HepG2 (cell line): ENCODE data around the gene BAZ2A. TPM values are rescaled to one million over a fixed set of nuclear protein-coding genes. Genes with fewer than 3 reads are reported as not detected.
"Not testable (repeated sequence)": the region's sequence is repeated elsewhere in the genome, so short reads cannot be mapped to it uniquely, and the experiment has no call there.

Experiments used
- ATAC-seq: fragments of 200-7000 bp; cut with Tn5 transposase; 3 replicates; pipeline ENCODE4 v1.9.1; 2020; ENCODE audit warnings: mild to moderate bottlenecking, moderate library complexity
- BruUV-seq: library from RNA; stranded (reverse); fragments of 400-500 nt; replicated peaks from 2 replicates; lab custom pipeline; 2021; lab: Mats Ljungman, UMichigan
- CTCF ChIA-PET: fragments of 300-600 bp; formaldehyde crosslinking; extraction: SDS; loops from one replicate; lab custom pipeline; 2021; ENCODE audit warnings: low total read pairs, inconsistent platforms, low intra/inter-chr PET ratio; lab: Yijun Ruan, JAX
- POLR2A ChIA-PET: fragments of 350-600 bp; sonication (Branson Sonifier 250); formaldehyde crosslinking; loops from one replicate; lab custom pipeline; 2020; ENCODE audit warnings: antibody characterized with exemption, inconsistent platforms; lab: Yijun Ruan, JAX
- DNase-seq: peaks from one replicate; pipeline ENCODE4 v3.0.0-alpha.2; 2015; ENCODE audit warnings: low spot score
- FAIRE-seq: peaks from 3 replicates; lab custom pipeline; 2011; peaks lifted over from hg19 to GRCh38; lab: Jason Lieb, UNC
- H2AFZ ChIP-seq: one replicate; pipeline ENCODE4 v1.6.1; 2011; ENCODE audit warnings: low read length, inconsistent platforms
- H3K27ac ChIP-seq: fragments of 300-600 bp; 3 replicates; pipeline ENCODE4 v1.8.0; 2011; ENCODE audit warnings: mixed run types, mild to moderate bottlenecking, mixed read lengths, low read length, inconsistent platforms; ENCODE audit not compliant: insufficient read depth; ENCODE audit errors: extremely low read length
- H3K27me3 ChIP-seq, 2 experiments: fragments of 200-600 bp in 1 of 2; 2 replicates in 1 of 2; 3 replicates in 1 of 2; pipeline versions ENCODE4 v1.6.0 to v1.8.0; 2011; ENCODE audit warnings: low read length in 2 of 2, mild to moderate bottlenecking in 2 of 2, moderate library complexity in 2 of 2, inconsistent platforms in 1 of 2; ENCODE audit not compliant: insufficient read depth in 2 of 2, control insufficient read depth in 1 of 2
- H3K36me3 ChIP-seq, 2 experiments: fragments of 200-600 bp in 1 of 2; replicated peaks in 1 of 2; 2 replicates in 1 of 2; 3 replicates in 1 of 2; pipeline versions ENCODE4 v1.5.1 to v1.8.0; 2011; ENCODE audit warnings: low read length in 2 of 2, inconsistent platforms in 1 of 2; ENCODE audit not compliant: insufficient read depth in 2 of 2, control insufficient read depth in 1 of 2
- H3K4me1 ChIP-seq: 2 replicates; pipeline ENCODE4 v1.5.1; 2012; ENCODE audit warnings: low read length, inconsistent platforms; ENCODE audit not compliant: insufficient read depth
- H3K4me2 ChIP-seq: 2 replicates; pipeline ENCODE4 v1.6.0; 2011; ENCODE audit warnings: low read depth, low read length, inconsistent platforms
- H3K4me3 ChIP-seq, 3 experiments: fragments of 200-600 bp in 1 of 3; sonication (generic), shearing (Covaris generic) in 1 of 3; replicated peaks in 1 of 3; 2 replicates each; pipeline ENCODE4 v1.5.1; 2011 to 2016; ENCODE audit warnings: low read length in 3 of 3, inconsistent platforms in 2 of 3, low read depth in 2 of 3, mild to moderate bottlenecking in 2 of 3, control low read depth in 1 of 3, mixed read lengths in 1 of 3; ENCODE audit not compliant: insufficient read depth in 1 of 3
- H3K79me2 ChIP-seq: one replicate; pipeline ENCODE4 v1.6.1; 2011; ENCODE audit warnings: low read length, inconsistent platforms; ENCODE audit not compliant: insufficient read depth
- H3K9ac ChIP-seq: 2 replicates; pipeline ENCODE4 v1.6.0; 2011; ENCODE audit warnings: mild to moderate bottlenecking, low read depth, low read length, inconsistent platforms; ENCODE audit not compliant: insufficient read depth
- H3K9me3 ChIP-seq: 2 replicates; pipeline ENCODE4 v1.5.1; 2012; ENCODE audit warnings: mild to moderate bottlenecking, low read length
- H4K20me1 ChIP-seq: 2 replicates; pipeline ENCODE4 v1.6.0; 2011; ENCODE audit warnings: inconsistent platforms, mild to moderate bottlenecking, low read length, moderate library complexity; ENCODE audit not compliant: insufficient read depth
- WGBS: methylation state at CpG from one replicate; pipeline ENCODE4 v1.1.6; 2017; ENCODE audit warnings: low lambda C conversion rate; 5-methylcytosine and 5-hydroxymethylcytosine counted together
- in situ Hi-C: cut with HindIII; loops from 2 replicates; pipeline ENCODE4 v1.10.0; 2017; ENCODE audit warnings: low pct_unique_long_range_greater_than_20kb; ENCODE audit not compliant: extremely low pct_ligation_motif_present
- intact Hi-C: fragments of 100-400 bp; cut with micrococcal nuclease; formaldehyde crosslinking; loops from one replicate; pipeline ENCODE4 v1.10.0; 2022; ENCODE audit not compliant: unreplicated experiment
- polyA plus RNA-seq, 8 experiments: library from polyadenylated mRNA; depleted of rRNA in 3 of 8; stranded (reverse) in 7 of 8; unstranded in 1 of 8; fragments of >200 nt; fragmentation: Illumina TruSeq in 4 of 8; extraction: Trizol in 4 of 8; gene quantifications; 2 replicates each; pipeline versions ENCODE4 v1.2.1 to v1.2.3, GENCODE V29; 2011 to 2016; ENCODE audit warnings: low read depth in 4 of 8, missing spikeins in 1 of 8, mixed read lengths in 1 of 8; ENCODE audit not compliant: insufficient read depth in 1 of 8
- total RNA-seq, 5 experiments: library from RNA; depleted of rRNA; stranded (reverse); fragments of >200 nt; fragmentation: Illumina TruSeq; extraction: Trizol; gene quantifications; 2 replicates each; pipeline ENCODE4 v1.2.3, GENCODE V29; 2016; ENCODE audit warnings: low read depth in 1 of 5

Gene BAZ2A
- total and polyA plus RNA-seq, 2 of the 13 experiments (the other 11 are each of a cell fraction or from before 2014, with no cell fraction given): 21.8 to 73.5 TPM

DNA sequence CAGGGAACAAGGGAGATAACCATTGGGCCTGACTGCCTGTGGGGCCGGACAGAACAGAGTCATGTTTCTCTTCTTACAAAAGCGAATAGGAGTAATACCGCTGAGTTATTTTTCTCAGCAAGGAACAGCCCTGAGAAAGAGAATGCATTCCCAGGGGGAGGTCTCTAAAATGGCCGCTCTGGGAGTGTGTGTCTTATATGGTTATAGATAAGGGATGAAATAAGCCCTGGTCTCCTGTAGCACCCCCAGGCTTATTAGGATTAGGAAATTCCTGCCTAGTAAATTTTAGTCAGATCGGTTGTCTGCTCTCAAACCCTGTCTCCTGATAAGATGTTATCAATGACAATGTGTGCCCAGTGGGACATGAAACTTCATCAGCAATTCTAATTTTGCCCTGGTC, 23.7 kb upstream of the BAZ2A start:
- H2AFZ ChIP-seq, H3K4me2 ChIP-seq, CTCF ChIA-PET, in situ Hi-C loops, H3K4me1 ChIP-seq, H3K36me3 ChIP-seq, FAIRE-seq, H3K79me2 ChIP-seq, DNase-seq, H3K9me3 ChIP-seq, ATAC-seq, H4K20me1 ChIP-seq, H3K27me3 ChIP-seq, H3K4me3 ChIP-seq, H3K9ac ChIP-seq, intact Hi-C loops, BruUV-seq, H3K27ac ChIP-seq, POLR2A ChIA-PET: not testable (repeated sequence)
- WGBS: 59% methylated on average over 4 of the region's 5 CpGs

DNA sequence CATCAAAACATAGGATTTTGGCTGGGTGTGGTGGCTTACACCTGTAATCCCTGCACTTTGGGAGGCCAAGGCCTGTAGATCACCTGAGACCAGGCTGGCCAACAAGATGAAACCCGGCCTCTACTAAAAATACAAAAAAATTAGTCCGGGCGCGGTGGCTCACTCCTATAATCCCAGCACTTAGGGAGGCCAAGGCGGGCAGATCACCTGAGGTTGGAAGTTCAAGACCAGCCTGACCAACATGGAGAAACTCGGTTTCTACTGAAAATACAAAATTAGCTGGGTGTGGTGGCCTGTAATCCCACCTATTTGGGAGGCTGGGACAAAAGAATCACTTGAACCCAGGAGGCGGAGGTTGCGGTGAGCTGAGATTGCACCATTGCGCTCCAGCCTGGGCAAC, 17.9 kb upstream of the BAZ2A start:
- H3K27ac ChIP-seq, ATAC-seq, DNase-seq, H2AFZ ChIP-seq, POLR2A ChIA-PET, H3K9me3 ChIP-seq, BruUV-seq, H3K27me3 ChIP-seq, CTCF ChIA-PET, FAIRE-seq, H3K9ac ChIP-seq, H3K4me2 ChIP-seq, H3K4me3 ChIP-seq: not testable (repeated sequence)
- peaks cover 4 to 10% of the 10 kb centered on the region in 2 experiments; a peak in 4 of 5 replicates for H3K36me3 ChIP-seq
- peaks cover 24% of the 10 kb centered on the region for H3K4me1 ChIP-seq
- peaks cover 28% of the 10 kb centered on the region for H3K79me2 ChIP-seq
- in situ Hi-C loops (loop anchor here (10.0 kb wide), 1 partner anchor 77 kb away; the partner anchor contains the start of gene NACA), intact Hi-C loops (loop anchor here (10.0 kb wide), 1 partner anchor 77 kb away; the partner anchor contains the start of gene NACA)
- 89% methylated on average over 9 of the region's 9 CpGs for WGBS
- peaks cover 15% of the 10 kb centered on the region for H4K20me1 ChIP-seq
